Measurements from ENCODE around the gene SNX13. TPM values are rescaled to one million over a fixed set of nuclear protein-coding genes. Genes with fewer than 3 reads are reported as not detected.

The SNX13 gene
- total RNA-seq, 1 experiment from 2014 or later: 36.1 TPM

- peak; percentile 95 for DNase-seq (ENCODE audit: low read depth)
These were observed 158.6 kb downstream of the SNX13 start for GRCh38 chr7:17781491-17782215.

DNA sequence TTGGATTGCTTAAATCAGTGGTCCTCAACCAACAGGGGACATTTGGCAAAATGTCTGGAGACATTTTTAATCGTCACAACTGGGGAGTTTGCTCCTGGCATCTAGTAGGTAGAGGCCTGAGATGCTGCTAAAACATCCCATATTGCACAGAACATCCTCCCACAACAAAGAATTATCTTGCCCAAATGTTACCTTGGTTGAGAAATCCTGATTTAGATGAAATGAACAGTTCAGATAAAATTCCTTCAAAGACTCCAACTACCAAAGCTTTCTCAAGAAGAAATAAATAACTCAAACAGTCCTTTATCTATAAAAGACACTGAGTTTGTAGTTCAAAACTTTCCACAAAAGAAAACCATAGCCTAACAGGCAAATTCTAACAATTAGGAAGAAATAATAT, 160.9 kb downstream of the SNX13 start:
- no peak for DNase-seq (ENCODE audit: low read depth)

- peak; percentile 12 for DNase-seq (ENCODE audit: low read depth)
These were observed 165.5 kb downstream of the SNX13 start for GRCh38 chr7:17774716-17775288.

GRCh38 chr7:17774248-17774647, 166.0 kb downstream of the SNX13 start:
- peak; percentile 96 for DNase-seq (ENCODE audit: low read depth)

- DNase-seq (ENCODE audit: low read depth): peak; percentile 88
These were observed 167.0 kb downstream of the SNX13 start for GRCh38 chr7:17773289-17773626.

GRCh38 chr7:17772581-17773288, 167.6 kb downstream of the SNX13 start:
- DNase-seq (ENCODE audit: low read depth): peak; percentile 15

- no peak for DNase-seq (ENCODE audit: low read depth)
These were observed 168.3 kb downstream of the SNX13 start for GRCh38 chr7:17771901-17772408.

- DNase-seq (ENCODE audit: low read depth): no peak
These were observed 169.5 kb downstream of the SNX13 start for GRCh38 chr7:17770710-17771375.

- peak; percentile 74 for DNase-seq (ENCODE audit: low read depth)
These were observed 170.4 kb downstream of the SNX13 start for GRCh38 chr7:17769918-17770317.

GRCh38 chr7:17758008-17758407, 182.3 kb downstream of the SNX13 start:
- DNase-seq (ENCODE audit: low read depth): no peak

DNA sequence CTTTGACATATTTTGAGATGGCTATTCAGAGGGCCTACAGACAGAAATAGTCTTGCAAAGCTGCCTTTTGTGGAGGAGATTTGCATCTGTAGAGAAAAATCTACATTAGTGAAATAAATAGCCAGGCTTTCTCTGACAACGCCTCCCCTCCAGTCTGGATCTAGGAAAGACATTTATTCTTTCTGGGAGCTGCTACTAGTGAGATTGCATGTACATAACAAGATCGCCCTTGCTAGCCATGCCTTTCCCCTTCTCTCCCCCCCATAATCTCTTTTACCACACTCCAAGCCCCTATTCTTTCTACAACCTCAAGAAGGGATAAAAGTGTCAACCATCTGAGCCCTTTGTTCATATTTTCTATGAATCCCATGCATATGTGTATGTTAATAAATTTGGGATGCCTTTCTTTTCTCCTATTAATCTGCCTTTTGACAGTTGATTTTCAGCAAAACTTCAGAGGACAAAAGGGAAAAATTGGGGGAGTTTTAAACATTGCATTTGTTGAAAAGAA, 194.2 kb downstream of the SNX13 start:
- DNase-seq (ENCODE audit: low read depth): no peak

GRCh38 chr7:17745610-17746009, 194.7 kb downstream of the SNX13 start:
- DNase-seq (ENCODE audit: low read depth): no peak

DNA sequence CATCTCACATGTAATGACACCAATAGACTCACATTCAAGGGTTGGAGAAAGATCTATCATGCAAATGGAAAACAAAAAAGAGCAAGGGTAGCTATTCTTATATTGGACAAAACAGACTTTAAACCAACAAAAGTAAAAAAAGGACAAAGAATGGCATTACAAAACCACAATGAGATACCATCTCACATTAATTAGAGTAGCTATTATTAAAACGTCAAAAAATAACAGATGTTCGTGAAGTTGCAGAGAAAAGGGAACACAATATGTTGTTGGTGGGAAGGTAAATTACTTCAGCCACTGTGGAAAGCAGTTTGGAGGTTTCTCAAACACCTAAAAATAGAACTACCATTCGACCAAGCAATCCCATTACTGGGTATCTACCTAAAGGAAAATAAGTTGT, 197.0 kb downstream of the SNX13 start:
- DNase-seq (ENCODE audit: low read depth): no peak

GRCh38 chr7:17741426-17741825, 198.9 kb downstream of the SNX13 start:
- no peak for DNase-seq (ENCODE audit: low read depth)

Other genes starting within 250 kb of the SNX13 start
- not detected in 2 replicates for gene PRPS1L1, start 87.4 kb upstream of the SNX13 start, total RNA-seq (2014; rRNA removed; shearing (Covaris generic))